ENCODE results near the gene IRF7.
"Not testable (repeated sequence)": the region's sequence is repeated elsewhere in the genome, so short reads cannot be mapped to it uniquely, and the experiment has no call there.

IRF7 gene

GRCh38 chr11:615504-616319 is at the start of gene IRF7:
IRF7 (minus strand) TSS chr11:615950; CDS start chr11:615364, 586 bp downstream.
- peak; percentile 88 for DNase-seq (ENCODE audit: low spot score)

- DNase-seq (ENCODE audit: low spot score) = no peak
Observed at GRCh38 chr11:665062-665703, 49.4 kb upstream of the IRF7 start.

- peak; percentile 77 for DNase-seq (ENCODE audit: low spot score)
Observed at GRCh38 chr11:662689-663274, 47.0 kb upstream of the IRF7 start.

- no peak for DNase-seq (ENCODE audit: low spot score)
Observed at GRCh38 chr11:660681-661444, 45.1 kb upstream of the IRF7 start.

GRCh38 chr11:660281-660680 is 44.5 kb upstream of the IRF7 start:
- DNase-seq (ENCODE audit: low spot score) = no peak

- no peak for DNase-seq (ENCODE audit: low spot score)
Observed at GRCh38 chr11:659532-660085, 43.9 kb upstream of the IRF7 start.

GRCh38 chr11:657691-658126 is 42.0 kb upstream of the IRF7 start:
- DNase-seq (ENCODE audit: low spot score) = no peak

GRCh38 chr11:656866-657265 is 41.1 kb upstream of the IRF7 start:
- no peak for DNase-seq (ENCODE audit: low spot score)

- DNase-seq (ENCODE audit: low spot score) = no peak
Observed at GRCh38 chr11:656426-656825, 40.7 kb upstream of the IRF7 start.

GRCh38 chr11:655036-655726 is 39.4 kb upstream of the IRF7 start:
- DNase-seq (ENCODE audit: low spot score) = no peak

- not testable (repeated sequence) for DNase-seq (ENCODE audit: low spot score)
Observed at GRCh38 chr11:654444-654843, 38.7 kb upstream of the IRF7 start.

- DNase-seq (ENCODE audit: low spot score) = no peak
Observed at GRCh38 chr11:653837-654236, 38.1 kb upstream of the IRF7 start.

- not testable (repeated sequence) for DNase-seq (ENCODE audit: low spot score)
Observed at GRCh38 chr11:653136-653535, 37.4 kb upstream of the IRF7 start.

GRCh38 chr11:650482-650881 is 34.7 kb upstream of the IRF7 start:
- DNase-seq (ENCODE audit: low spot score) = no peak

GRCh38 chr11:647672-648158 is 32.0 kb upstream of the IRF7 start:
- not testable (repeated sequence) for DNase-seq (ENCODE audit: low spot score)

- DNase-seq (ENCODE audit: low spot score) = no peak
Observed at GRCh38 chr11:646214-646613, 30.5 kb upstream of the IRF7 start.

GRCh38 chr11:645536-645935 is 29.8 kb upstream of the IRF7 start:
- no peak for DNase-seq (ENCODE audit: low spot score)

GRCh38 chr11:643849-644738 is 28.3 kb upstream of the IRF7 start:
- no peak for DNase-seq (ENCODE audit: low spot score)

- DNase-seq (ENCODE audit: low spot score) = no peak
Observed at GRCh38 chr11:643366-643765, 27.6 kb upstream of the IRF7 start.

- no peak for DNase-seq (ENCODE audit: low spot score)
Observed at GRCh38 chr11:641806-642370, 26.1 kb upstream of the IRF7 start.

Measured in germinal center (tissue), 1 donor.